ENCODE measurements around the gene MKX. TPM values are rescaled to one million over a fixed set of nuclear protein-coding genes. Genes with fewer than 3 reads are reported as not detected.

The MKX gene
- total RNA-seq, 1 experiment from 2014 or later, result not detected

GRCh38 chr10:27695088-27695487, 50.5 kb downstream of the MKX start:
- POLR2A ChIA-PET, result no interaction called here
- Histone ChIP-seq H3K9me3 (ENCODE audit: control insufficient read depth, insufficient read depth, low read depth, low read length) (no peaks in the 10 kb centered on the region), H3K27me3 (ENCODE audit: control insufficient read depth, insufficient read depth, low read length) (no peaks in the 10 kb centered on the region), H3K4me1 (ENCODE audit: control insufficient read depth, insufficient read depth, low read length) (no peaks in the 10 kb centered on the region), H3K36me3 (ENCODE audit: control insufficient read depth, insufficient read depth, low read length) (no peaks in the 10 kb centered on the region), H3K4me3 (ENCODE audit: low read depth in 2 of 2, low read length in 2 of 2) (no peak overlapping the region), H3K27ac (ENCODE audit: low read length) (no peak overlapping the region)
- DNase-seq (ENCODE audit: low read depth, low spot score) (no peak), ATAC-seq (no peak)
- in situ Hi-C loops (cut with HindIII; ENCODE audit: low pct_unique_long_range_greater_than_20kb, low sequenced_read_pairs), result no loop called here
- no peak for TF ChIP-seq TCF7L2 (IDR thresholded peaks at IDR 0.05; ENCODE audit: low read depth, low read length)
- no peak for TF ChIP-seq SIN3A (IDR thresholded peaks at IDR 0.05; ENCODE audit: borderline replicate concordance, insufficient read depth, low read depth, low read length)
- TF ChIP-seq REST (IDR thresholded peaks at IDR 0.05; ENCODE audit: insufficient read depth in 1 of 2, low read depth in 2 of 2, low read length in 1 of 2), result no peak
- TF ChIP-seq CTCF (IDR thresholded peaks at IDR 0.05), result no peak
- TF ChIP-seq POLR2AphosphoS5 (IDR thresholded peaks at IDR 0.05; ENCODE audit: low read depth, low read length), result no peak
- CTCF ChIA-PET, result no interaction called here
- intact Hi-C loops (cut with micrococcal nuclease; ENCODE audit: unreplicated experiment), result no loop called here
- BruUV-seq (replicated peaks), result no TSS peak

- BruUV-seq (replicated peaks), result no TSS peak
- POLR2A ChIA-PET, result no interaction called here
- intact Hi-C loops (cut with micrococcal nuclease; ENCODE audit: unreplicated experiment), result no loop called here
- in situ Hi-C loops (cut with HindIII; ENCODE audit: low pct_unique_long_range_greater_than_20kb, low sequenced_read_pairs), result no loop called here
- H3K27me3 ChIP-seq (ENCODE audit: control insufficient read depth, insufficient read depth, low read length), result no peaks in the 10 kb centered on the region
- no peaks in the 10 kb centered on the region for H3K4me1 ChIP-seq (ENCODE audit: control insufficient read depth, insufficient read depth, low read length)
- no peaks in the 10 kb centered on the region for H3K36me3 ChIP-seq (ENCODE audit: control insufficient read depth, insufficient read depth, low read length)
- no peak overlapping the region for H3K27ac ChIP-seq (ENCODE audit: low read length)
- no peak for TF ChIP-seq REST (IDR thresholded peaks at IDR 0.05; ENCODE audit: insufficient read depth in 1 of 2, low read depth in 2 of 2, low read length in 1 of 2)
- TF ChIP-seq CTCF (IDR thresholded peaks at IDR 0.05), result no peak
- TF ChIP-seq SIN3A (IDR thresholded peaks at IDR 0.05; ENCODE audit: borderline replicate concordance, insufficient read depth, low read depth, low read length), result no peak
- no peak for TF ChIP-seq POLR2AphosphoS5 (IDR thresholded peaks at IDR 0.05; ENCODE audit: low read depth, low read length)
- TF ChIP-seq TCF7L2 (IDR thresholded peaks at IDR 0.05; ENCODE audit: low read depth, low read length), result no peak
- H3K9me3 ChIP-seq (ENCODE audit: control insufficient read depth, insufficient read depth, low read depth, low read length), result no peaks in the 10 kb centered on the region
- ATAC-seq (no peak), DNase-seq (ENCODE audit: low read depth, low spot score) (no peak)
- CTCF ChIA-PET, result no interaction called here
- no peak overlapping the region for H3K4me3 ChIP-seq (ENCODE audit: low read depth in 2 of 2, low read length in 2 of 2)
Observed at GRCh38 chr10:27692663-27693062, 53.0 kb downstream of the MKX start.

Data from Panc1 (cell line).